ENCODE measurements around the gene KRTAP12-2.
"Not testable (repeated sequence)": the region's sequence is repeated elsewhere in the genome, so short reads cannot be mapped to it uniquely, and the experiment has no call there.

Gene KRTAP12-2

DNA sequence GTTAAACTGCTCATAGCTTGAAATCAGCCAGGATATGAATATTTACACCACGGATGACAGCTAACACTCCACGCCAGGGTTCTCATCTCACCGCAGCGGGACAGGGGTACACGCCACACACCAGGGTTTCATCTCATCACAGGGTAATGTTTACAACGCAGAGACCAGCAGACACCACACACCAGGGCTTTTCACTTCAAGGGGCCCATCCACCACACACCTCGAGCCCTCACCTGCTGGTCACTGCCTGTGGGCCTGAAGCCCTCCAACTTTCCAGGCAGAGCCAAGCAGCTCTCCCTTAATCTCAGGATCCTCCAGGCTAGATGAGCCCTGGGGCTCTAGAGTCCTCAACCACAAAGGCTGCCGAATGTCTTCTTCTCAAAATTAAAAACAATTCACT lies 28.9 kb upstream of the KRTAP12-2 start:
- TF ChIP-seq, protein P1, sequence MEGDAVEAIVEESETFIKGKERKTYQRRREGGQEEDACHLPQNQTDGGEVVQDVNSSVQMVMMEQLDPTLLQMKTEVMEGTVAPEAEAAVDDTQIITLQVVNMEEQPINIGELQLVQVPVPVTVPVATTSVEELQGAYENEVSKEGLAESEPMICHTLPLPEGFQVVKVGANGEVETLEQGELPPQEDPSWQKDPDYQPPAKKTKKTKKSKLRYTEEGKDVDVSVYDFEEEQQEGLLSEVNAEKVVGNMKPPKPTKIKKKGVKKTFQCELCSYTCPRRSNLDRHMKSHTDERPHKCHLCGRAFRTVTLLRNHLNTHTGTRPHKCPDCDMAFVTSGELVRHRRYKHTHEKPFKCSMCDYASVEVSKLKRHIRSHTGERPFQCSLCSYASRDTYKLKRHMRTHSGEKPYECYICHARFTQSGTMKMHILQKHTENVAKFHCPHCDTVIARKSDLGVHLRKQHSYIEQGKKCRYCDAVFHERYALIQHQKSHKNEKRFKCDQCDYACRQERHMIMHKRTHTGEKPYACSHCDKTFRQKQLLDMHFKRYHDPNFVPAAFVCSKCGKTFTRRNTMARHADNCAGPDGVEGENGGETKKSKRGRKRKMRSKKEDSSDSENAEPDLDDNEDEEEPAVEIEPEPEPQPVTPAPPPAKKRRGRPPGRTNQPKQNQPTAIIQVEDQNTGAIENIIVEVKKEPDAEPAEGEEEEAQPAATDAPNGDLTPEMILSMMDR (IDR thresholded peaks at IDR 0.05) = no peak
- DNase-seq (ENCODE audit: low spot score) = no peak
- no peak overlapping the region for H3K27ac ChIP-seq
- H3K4me3 ChIP-seq = no peak overlapping the region

DNA sequence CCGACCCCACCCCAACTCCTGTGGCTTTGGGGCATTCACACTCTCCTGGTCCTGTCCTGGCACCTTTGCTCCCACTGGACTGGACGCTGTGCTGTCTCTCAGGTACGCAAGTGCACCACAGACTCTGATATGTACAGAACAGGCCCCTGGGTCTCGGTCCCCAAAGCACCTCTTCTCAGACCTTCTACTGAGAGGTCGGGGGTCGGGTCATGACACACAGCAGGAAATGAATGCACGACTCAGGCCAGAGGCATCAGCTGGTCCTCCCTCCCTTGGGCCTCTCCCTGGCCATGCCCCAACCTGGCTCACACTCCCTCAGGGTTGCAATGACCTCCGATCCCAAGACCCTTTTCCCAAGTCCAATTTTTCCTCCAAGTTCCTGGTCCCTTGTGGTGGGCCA lies 28.5 kb upstream of the KRTAP12-2 start:
- Histone ChIP-seq H3K4me3 (no peak overlapping the region), H3K27ac (no peak overlapping the region)
- DNase-seq (ENCODE audit: low spot score) = no peak
- TF ChIP-seq, protein P1 (IDR thresholded peaks at IDR 0.05) = no peak

DNA sequence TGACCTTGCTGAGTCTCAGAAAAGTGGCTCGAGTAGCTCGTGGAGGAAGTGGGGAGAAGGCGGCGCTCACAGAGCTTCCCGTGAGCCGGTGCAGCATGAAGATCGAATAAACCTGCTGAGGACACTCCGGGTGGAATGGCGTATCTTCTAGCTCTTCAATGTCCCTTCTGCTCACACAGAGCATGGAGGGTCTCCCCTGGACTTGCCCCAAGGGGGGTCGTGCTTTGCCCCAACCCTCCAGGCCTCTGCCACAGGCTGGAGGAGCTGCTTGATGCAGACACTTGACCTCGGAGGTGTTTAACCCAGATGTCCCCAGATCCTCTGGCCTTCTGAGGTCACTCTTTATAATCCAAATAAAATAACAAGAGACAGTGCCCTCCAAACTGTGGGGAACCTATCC lies 28.0 kb upstream of the KRTAP12-2 start:
- no peak overlapping the region for H3K4me3 ChIP-seq
- DNase-seq (ENCODE audit: low spot score) = no peak
- no peak overlapping the region for H3K27ac ChIP-seq
- TF ChIP-seq, protein P1 (IDR thresholded peaks at IDR 0.05) = no peak

DNA sequence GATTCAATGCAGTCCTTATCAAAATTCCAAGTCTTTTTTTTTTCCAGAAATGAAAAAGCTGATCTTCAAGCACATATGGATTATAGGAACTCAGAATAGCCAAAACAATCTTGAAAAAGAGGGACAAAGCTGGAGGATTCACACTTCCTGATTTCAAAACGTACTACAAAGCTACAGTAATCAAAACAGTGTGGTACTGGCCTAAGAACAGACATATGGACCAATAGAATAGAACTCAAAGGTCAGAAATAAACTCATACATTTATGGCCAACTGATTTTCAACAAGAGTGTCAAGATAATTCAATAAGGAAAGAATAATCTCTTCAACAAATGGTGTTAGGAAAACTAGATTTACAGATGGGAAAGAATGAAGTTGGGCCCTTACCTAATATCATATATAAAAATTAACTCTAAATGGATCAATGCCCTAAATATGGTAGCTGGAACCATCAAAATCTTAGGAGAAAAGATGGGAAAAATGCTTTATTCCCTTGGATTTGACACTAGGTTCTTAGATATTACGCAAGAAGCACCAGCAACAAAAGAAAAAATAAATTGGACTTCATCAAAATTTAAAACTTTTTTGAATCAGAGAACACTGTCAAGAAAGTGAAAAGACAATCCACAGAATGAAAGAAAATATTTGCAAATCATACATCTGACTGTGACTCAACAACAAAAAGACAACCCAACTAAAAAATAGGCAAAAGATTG lies 26.2 kb upstream of the KRTAP12-2 start:
- H3K4me3 ChIP-seq = no peak overlapping the region
- H3K27ac ChIP-seq = no peak overlapping the region
- no peak for DNase-seq (ENCODE audit: low spot score)
- TF ChIP-seq, protein P1 (IDR thresholded peaks at IDR 0.05) = no peak

DNA sequence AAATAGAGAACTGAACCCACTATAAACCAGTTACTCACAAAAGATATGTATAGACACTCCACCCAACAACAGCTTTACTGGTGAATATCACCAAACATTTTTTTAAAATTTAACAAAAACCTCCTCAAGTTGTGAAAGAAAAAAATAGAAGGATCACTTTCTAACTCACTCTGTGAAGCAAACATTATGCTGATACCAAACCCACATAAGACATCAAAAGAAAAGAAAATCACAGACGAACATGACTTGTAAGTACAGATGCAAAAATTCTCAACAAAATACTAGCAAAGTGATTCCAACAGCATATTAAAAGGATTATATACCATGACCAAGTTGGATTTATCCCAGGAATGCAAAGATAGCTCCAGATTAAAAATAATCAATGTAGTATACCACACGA lies 25.0 kb upstream of the KRTAP12-2 start:
- DNase-seq (ENCODE audit: low spot score) = no peak
- no peak overlapping the region for H3K4me3 ChIP-seq
- H3K27ac ChIP-seq = no peak overlapping the region
- TF ChIP-seq, protein P1 (IDR thresholded peaks at IDR 0.05) = no peak

DNA sequence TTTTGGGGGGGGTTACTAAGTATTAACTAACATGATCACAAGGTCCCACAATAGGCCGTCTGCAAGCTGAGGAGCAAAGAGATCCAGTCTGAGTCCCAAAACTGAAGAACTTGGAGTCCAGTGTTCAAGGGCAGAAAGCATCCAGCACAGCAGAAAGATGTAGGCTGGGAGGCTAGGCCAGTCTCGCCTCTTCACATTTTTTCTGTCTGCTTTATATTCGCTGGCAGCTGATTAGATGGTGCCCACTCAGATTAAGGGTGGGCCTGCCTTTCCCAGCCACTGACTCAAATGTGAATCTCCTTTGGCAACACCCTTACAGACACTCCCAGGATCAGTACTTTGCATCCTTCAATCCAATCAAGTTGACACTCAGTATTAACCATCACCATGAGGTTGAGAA lies 23.0 kb upstream of the KRTAP12-2 start:
- DNase-seq (ENCODE audit: low spot score); H3K27ac ChIP-seq; H3K4me3 ChIP-seq: not testable (repeated sequence)

DNA sequence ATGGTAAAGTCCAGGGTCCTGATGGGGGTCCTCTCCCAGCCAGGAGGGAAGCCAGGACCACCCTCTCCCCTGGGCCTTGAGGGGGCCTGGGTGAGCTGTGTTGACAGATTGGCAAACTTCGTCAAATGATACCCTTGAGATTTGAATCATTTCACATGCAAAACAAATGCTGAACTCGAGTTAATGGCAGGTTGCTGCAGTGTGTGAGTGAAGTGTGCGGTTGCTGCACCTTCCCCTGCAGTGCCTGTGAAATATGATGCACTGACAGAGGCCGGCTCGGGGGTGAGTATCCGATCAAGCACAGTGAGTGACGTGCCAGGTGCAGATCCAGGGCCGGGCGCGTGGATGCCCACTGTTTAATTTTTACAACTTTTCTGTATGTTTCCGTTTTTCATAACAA lies 20.9 kb upstream of the KRTAP12-2 start:
- TF ChIP-seq, protein P1 (IDR thresholded peaks at IDR 0.05) = no peak
- DNase-seq (ENCODE audit: low spot score) = no peak
- Histone ChIP-seq H3K4me3 (no peak overlapping the region), H3K27ac (no peak overlapping the region)

All from coronary artery (tissue), 2 donors.